HepG2 (cell line): ENCODE data around the gene FBXO10. TPM values are rescaled to one million over a fixed set of nuclear protein-coding genes. Genes with fewer than 3 reads are reported as not detected.

Experiments used
- CEBPZ ChIP-seq: IDR thresholded peaks from 2 replicates; pipeline ENCODE4 v1.6.1; 2012; ENCODE audit warnings: low read length, improper control_type of control experiment
- GATA4 ChIP-seq: sonication (generic); IDR thresholded peaks from 2 replicates; pipeline ENCODE4 v1.6.1; 2016; ENCODE audit warnings: antibody characterized with exemption, low read depth, borderline replicate concordance
- MTERF4 ChIP-seq: sonication (generic); formaldehyde crosslinking; IDR thresholded peaks from 2 replicates; pipeline ENCODE4 v1.8.0; 2023; ENCODE audit warnings: mild to moderate bottlenecking, missing genetic modification reagents
- NFAT5 ChIP-seq: sonication (generic); formaldehyde crosslinking; IDR thresholded peaks from 2 replicates; pipeline ENCODE4 v1.4.0; 2020; ENCODE audit warnings: missing genetic modification reagents
- PCBP2 ChIP-seq: fragments of 200-400 bp; formaldehyde crosslinking; optimal IDR thresholded peaks from 2 replicates; pipeline ENCODE3; 2018; ENCODE audit warnings: low read length, low read depth; ENCODE audit not compliant: poor library complexity, severe bottlenecking
- TCF12 ChIP-seq, 2 experiments: fragments of 450-650 bp in 1 of 2; sonication (generic) in 1 of 2; formaldehyde crosslinking in 1 of 2; IDR thresholded peaks; 2 replicates each; pipeline versions ENCODE4 v1.6.1 to v1.8.0; 2017 to 2022; ENCODE audit warnings: antibody characterized with exemption in 1 of 2, mild to moderate bottlenecking in 1 of 2, missing genetic modification reagents in 1 of 2, moderate library complexity in 1 of 2
- U2AF1 ChIP-seq: fragments of 200-400 bp; formaldehyde crosslinking; optimal IDR thresholded peaks from 2 replicates; pipeline ENCODE3; 2017; ENCODE audit warnings: mild to moderate bottlenecking, low read depth, low read length
- ZBTB34 ChIP-seq: sonication (generic); formaldehyde crosslinking; IDR thresholded peaks from 2 replicates; pipeline ENCODE4 v1.8.0; 2022; ENCODE audit warnings: mild to moderate bottlenecking, missing genetic modification reagents
- ZFP36L2 ChIP-seq: sonication (generic); formaldehyde crosslinking; IDR thresholded peaks from 2 replicates; pipeline ENCODE4 v1.4.0; 2020; ENCODE audit warnings: missing genetic modification reagents
- ZFP82 ChIP-seq: sonication (generic); formaldehyde crosslinking; IDR thresholded peaks from 2 replicates; pipeline ENCODE4 v1.5.1; 2020; ENCODE audit warnings: mild to moderate bottlenecking, missing genetic modification reagents, borderline replicate concordance
- ZFX ChIP-seq: sonication (generic); formaldehyde crosslinking; IDR thresholded peaks from 2 replicates; pipeline ENCODE4 v1.4.0; 2020; ENCODE audit warnings: mild to moderate bottlenecking, low read depth, missing genetic modification reagents, moderate library complexity
- ZNF574 ChIP-seq: sonication (generic); formaldehyde crosslinking; IDR thresholded peaks from 2 replicates; pipeline ENCODE4 v1.4.0; 2020; ENCODE audit warnings: missing genetic modification reagents
- ZNF777 ChIP-seq: sonication (generic); formaldehyde crosslinking; IDR thresholded peaks from 2 replicates; pipeline ENCODE4 v1.4.0; 2020; ENCODE audit warnings: missing genetic modification reagents
- polyA plus RNA-seq, 8 experiments: library from polyadenylated mRNA; depleted of rRNA in 3 of 8; stranded (reverse) in 7 of 8; unstranded in 1 of 8; fragments of >200 nt; fragmentation: Illumina TruSeq in 4 of 8; extraction: Trizol in 4 of 8; gene quantifications; 2 replicates each; pipeline versions ENCODE4 v1.2.1 to v1.2.3, GENCODE V29; 2011 to 2016; ENCODE audit warnings: low read depth in 4 of 8, missing spikeins in 1 of 8, mixed read lengths in 1 of 8; ENCODE audit not compliant: insufficient read depth in 1 of 8
- total RNA-seq, 5 experiments: library from RNA; depleted of rRNA; stranded (reverse); fragments of >200 nt; fragmentation: Illumina TruSeq; extraction: Trizol; gene quantifications; 2 replicates each; pipeline ENCODE4 v1.2.3, GENCODE V29; 2016; ENCODE audit warnings: low read depth in 1 of 5

FBXO10 gene
- total and polyA plus RNA-seq, 2 of the 13 experiments (the other 11 are each of a cell fraction or from before 2014, with no cell fraction given), result 3.1 to 5.1 TPM

DNA sequence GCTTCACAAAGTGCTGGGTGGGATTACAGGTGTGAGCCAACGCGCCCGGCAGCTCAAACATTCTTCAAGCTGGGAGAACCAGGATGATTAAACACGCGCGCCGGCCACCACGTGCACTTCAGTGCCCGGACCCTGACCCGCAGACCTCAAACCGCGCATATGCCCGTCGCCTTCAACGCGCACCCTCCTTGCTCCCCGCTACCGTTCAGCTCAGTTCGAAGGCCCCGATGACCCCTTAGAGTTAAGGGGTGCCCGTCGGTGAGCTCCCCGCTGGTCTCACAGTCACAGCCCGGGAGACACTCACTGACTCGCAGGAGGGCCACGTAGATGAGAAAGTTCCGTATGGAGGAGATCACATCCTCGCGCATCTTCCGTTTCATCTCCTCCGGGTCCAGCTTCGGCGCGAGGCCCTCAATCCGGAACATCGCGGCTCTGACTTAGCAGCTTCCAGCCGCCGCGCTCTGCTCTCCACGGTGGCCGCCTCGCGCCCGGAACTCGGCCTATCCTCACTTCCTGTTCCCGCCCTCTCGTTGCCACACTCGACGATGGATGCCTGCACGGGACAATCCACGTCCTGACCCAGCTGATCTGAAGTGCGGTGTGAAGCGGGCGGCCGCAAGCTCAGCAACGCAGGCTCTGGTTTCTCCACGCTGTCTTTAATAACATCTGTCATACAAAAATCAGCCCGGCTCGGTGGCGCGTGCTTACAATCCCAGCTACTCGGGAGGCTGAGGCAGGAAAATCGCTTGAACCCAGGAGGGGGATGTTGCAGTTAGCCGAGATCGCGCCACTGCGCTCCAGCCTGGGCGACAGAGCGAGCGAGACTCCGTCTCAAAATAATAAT lies 16.1 kb upstream of the FBXO10 start, which contains the start of gene TOMM5 (continued):
- TF ChIP-seq PCBP2 (no peak), GATA4 (0 out of 2 replicates have a peak, but pooled peaks have one; percentile 35), TCF12 (IDR thresholded peaks at IDR 0.05) (no peak), TCF12 (CRISPR knock-in tag; IDR thresholded peaks at IDR 0.05) (0 out of 2 replicates have a peak, but pooled peaks have one; percentile 44), CEBPZ (no peak), ZBTB34 (CRISPR knock-in tag) (peak; percentile 64; the same call in 1 of the 2 replicates), ZFP36L2 (CRISPR knock-in tag) (0 out of 2 replicates have a peak, but pooled peaks have one; percentile 53), ZFX (peak; percentile 95), NFAT5 (CRISPR knock-in tag) (peak; percentile 87), MTERF4 (CRISPR knock-in tag) (peak; percentile 98), ZNF574 (CRISPR knock-in tag) (peak; percentile 96), ZFP82 (CRISPR knock-in tag) (no peak), ZNF777 (CRISPR knock-in tag) (peak; percentile 80), U2AF1 (no peak)
